ENCODE measurements around the gene KAT6B. TPM values are rescaled to one million over a fixed set of nuclear protein-coding genes. Genes with fewer than 3 reads are reported as not detected.

KAT6B gene
- total and polyA plus RNA-seq, 10 of the 15 experiments (the other 5 are each of a cell fraction or from before 2014, with no cell fraction given), result 2.7 to 22.6 (median 15.7) TPM

DNA sequence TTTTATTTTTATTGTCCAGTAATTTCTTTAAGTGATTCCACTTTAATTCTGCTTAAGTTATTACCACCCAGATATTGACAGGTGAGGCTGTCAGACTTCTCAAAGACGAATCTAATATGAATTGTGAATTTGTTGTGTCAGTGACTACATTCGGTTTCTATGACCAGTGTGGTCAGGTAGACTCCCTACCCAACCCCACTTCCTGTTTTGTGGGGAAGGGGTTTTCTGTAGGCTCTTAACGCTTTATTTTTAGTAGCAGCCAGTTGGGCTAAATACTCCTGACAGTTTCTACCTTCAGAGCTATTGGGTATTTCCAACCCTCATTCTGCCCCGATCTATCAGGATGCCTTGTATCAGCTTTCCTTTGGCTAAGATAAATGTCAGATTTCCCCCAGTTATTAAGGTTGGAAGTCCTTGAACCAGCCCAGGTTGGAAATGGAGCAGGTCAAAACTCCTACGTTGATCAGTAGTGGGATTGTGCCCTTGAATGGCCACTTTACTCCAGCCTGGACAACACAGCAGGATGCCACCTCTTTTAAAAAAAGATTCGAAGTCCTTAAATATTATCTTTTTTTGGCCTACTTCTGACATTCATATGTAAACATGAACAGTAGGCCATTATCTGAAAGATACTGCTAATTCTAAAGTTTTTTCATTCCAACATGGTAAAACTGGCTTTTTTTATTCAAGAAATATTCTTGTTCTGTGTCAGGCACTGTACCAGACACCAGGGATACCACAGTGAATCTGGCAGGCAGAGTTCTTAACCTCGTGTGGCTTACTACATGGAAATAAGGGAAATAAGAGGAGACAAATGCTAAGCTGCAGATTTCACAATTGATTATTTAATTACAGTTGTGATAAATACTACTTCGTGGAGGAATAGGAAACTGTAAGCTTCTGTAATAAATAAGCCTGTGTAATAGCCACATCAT, 151.8 kb downstream of the KAT6B start (continued):
- TF ChIP-seq TBL1XR1 (IDR thresholded peaks at IDR 0.05; ENCODE audit: low read depth, low read length) (peak; percentile 90), TCF3 (IDR thresholded peaks at IDR 0.05; ENCODE audit: borderline replicate concordance, insufficient read depth, low read depth, low read length) (peak; percentile 65; the same call in 1 of the 2 replicates), HDAC6 (IDR thresholded peaks at IDR 0.05; ENCODE audit: unreplicated experiment) (no peak), JUNB (IDR thresholded peaks at IDR 0.05) (peak; percentile 77), RELB (IDR thresholded peaks at IDR 0.05; ENCODE audit: low read depth) (peak; percentile 99), EGR1 (IDR thresholded peaks at IDR 0.05; ENCODE audit: borderline replicate concordance in 1 of 2, low read depth in 2 of 2, low read length in 2 of 2) (no peak), SMC3 (IDR thresholded peaks at IDR 0.05; ENCODE audit: borderline replicate concordance, low read length) (no peak), KAT2A (conservative IDR thresholded peaks at IDR 0.05; ENCODE audit: control insufficient read depth, low read depth, low read length) (no peak), SMAD5 (IDR thresholded peaks at IDR 0.05; ENCODE audit: low read depth) (no peak), USF2 (IDR thresholded peaks at IDR 0.05; ENCODE audit: borderline replicate concordance, low read depth, low read length) (no peak), SIX5 (IDR thresholded peaks at IDR 0.05; ENCODE audit: low read depth, low read length, severe bottlenecking) (no peak), EZH2 (IDR thresholded peaks at IDR 0.05; ENCODE audit: borderline replicate concordance, control insufficient read depth, low read depth, low read length) (no peak), TARDBP (IDR thresholded peaks at IDR 0.05; ENCODE audit: borderline replicate concordance) (no peak; the same call in 1 of the 2 replicates), ATF3 (IDR thresholded peaks at IDR 0.05; ENCODE audit: borderline replicate concordance, extremely low read depth, low read depth, low read length) (no peak), ZNF622 (IDR thresholded peaks at IDR 0.05) (no peak), ETV6 (conservative IDR thresholded peaks at IDR 0.05 in 1 of 2, IDR thresholded peaks at IDR 0.05 in 1 of 2; ENCODE audit: borderline replicate concordance in 1 of 2, low read depth in 1 of 2) (peak in 1 of 2 experiments; percentile 88; a peak in 2 of 4 replicates), ZNF217 (IDR thresholded peaks at IDR 0.05) (peak; percentile 79; the same call in 1 of the 2 replicates), ELK1 (IDR thresholded peaks at IDR 0.05; ENCODE audit: low read depth, low read length) (no peak), MTA3 (IDR thresholded peaks at IDR 0.05; ENCODE audit: borderline replicate concordance, low read length) (peak; percentile 99), ZNF687 (IDR thresholded peaks at IDR 0.05) (peak; percentile 43; the same call in 1 of the 2 replicates)
